HepG2 (cell line): ENCODE data around the gene TPX2. TPM values are rescaled to one million over a fixed set of nuclear protein-coding genes. Genes with fewer than 3 reads are reported as not detected.

Experiments used
- ISX ChIP-seq: sonication (generic); formaldehyde crosslinking; conservative IDR thresholded peaks from 2 replicates; pipeline ENCODE4 v1.5.0; 2020; ENCODE audit warnings: missing genetic modification reagents
- JUND ChIP-seq: sonication (generic); formaldehyde crosslinking; IDR thresholded peaks from 2 replicates; pipeline ENCODE4 v1.8.0; 2022; ENCODE audit warnings: mild to moderate bottlenecking, missing genetic modification reagents
- MIER2 ChIP-seq: IDR thresholded peaks from 2 replicates; pipeline ENCODE4 v1.6.1; 2016; ENCODE audit warnings: missing biosample characterization, missing genetic modification reagents
- PAX8 ChIP-seq: sonication (generic); formaldehyde crosslinking; IDR thresholded peaks from 2 replicates; pipeline ENCODE4 v1.8.0; 2022; ENCODE audit warnings: mild to moderate bottlenecking, missing genetic modification reagents, borderline replicate concordance
- PCBP2 ChIP-seq: fragments of 200-400 bp; formaldehyde crosslinking; optimal IDR thresholded peaks from 2 replicates; pipeline ENCODE3; 2018; ENCODE audit warnings: low read length, low read depth; ENCODE audit not compliant: poor library complexity, severe bottlenecking
- PHF5A ChIP-seq: IDR thresholded peaks from one replicate; pipeline ENCODE4 v1.6.1; 2018; ENCODE audit warnings: low read depth, missing genetic modification reagents; ENCODE audit not compliant: unreplicated experiment
- POLR2G ChIP-seq: fragments of 200-400 bp; formaldehyde crosslinking; IDR thresholded peaks from 2 replicates; pipeline ENCODE4 v1.6.1; 2018; ENCODE audit warnings: mild to moderate bottlenecking, low read depth, low read length, moderate library complexity
- RARA ChIP-seq: IDR thresholded peaks from 2 replicates; pipeline ENCODE4 v1.6.1; 2016; ENCODE audit warnings: missing genetic modification reagents, missing compliant biosample characterization
- RBAK ChIP-seq: sonication (generic); formaldehyde crosslinking; IDR thresholded peaks from 2 replicates; pipeline ENCODE4 v1.5.1; 2020; ENCODE audit warnings: mild to moderate bottlenecking, missing genetic modification reagents
- RFXANK ChIP-seq: IDR thresholded peaks from 2 replicates; pipeline ENCODE4 v1.6.1; 2016
- SMAD1 ChIP-seq: sonication (generic); formaldehyde crosslinking; IDR thresholded peaks from 2 replicates; pipeline ENCODE4 v1.4.0; 2020; ENCODE audit warnings: missing genetic modification reagents, low read depth, mild to moderate bottlenecking, borderline replicate concordance
- SMYD3 ChIP-seq: sonication (generic); formaldehyde crosslinking; IDR thresholded peaks from 2 replicates; pipeline ENCODE4 v1.8.1; 2023; ENCODE audit warnings: mild to moderate bottlenecking, missing genetic modification reagents
- SPEN ChIP-seq: sonication (generic); formaldehyde crosslinking; IDR thresholded peaks from 2 replicates; pipeline ENCODE4 v1.5.1; 2020; ENCODE audit warnings: low read depth, mild to moderate bottlenecking, missing genetic modification reagents
- ZBTB7B ChIP-seq: sonication (generic); formaldehyde crosslinking; IDR thresholded peaks from 2 replicates; pipeline ENCODE4 v1.4.0; 2020; ENCODE audit warnings: missing genetic modification reagents
- ZFP41 ChIP-seq: sonication (generic); formaldehyde crosslinking; IDR thresholded peaks from 2 replicates; pipeline ENCODE4 v1.4.0; 2020; ENCODE audit warnings: mild to moderate bottlenecking, missing genetic modification reagents, borderline replicate concordance
- ZNF260 ChIP-seq: sonication (generic); formaldehyde crosslinking; IDR thresholded peaks from 2 replicates; pipeline ENCODE4 v1.4.0; 2020; ENCODE audit warnings: missing genetic modification reagents, low read depth, mild to moderate bottlenecking, borderline replicate concordance
- ZNF33B ChIP-seq: sonication (generic); formaldehyde crosslinking; IDR thresholded peaks from 2 replicates; pipeline ENCODE4 v1.5.1; 2020; ENCODE audit warnings: mild to moderate bottlenecking, missing genetic modification reagents
- ZNF546 ChIP-seq: sonication (generic); formaldehyde crosslinking; conservative IDR thresholded peaks from 2 replicates; pipeline ENCODE4 v1.8.1; 2023; ENCODE audit warnings: mild to moderate bottlenecking, missing genetic modification reagents
- ZNF616 ChIP-seq: sonication (generic); formaldehyde crosslinking; IDR thresholded peaks from 2 replicates; pipeline ENCODE4 v1.5.0; 2020; ENCODE audit warnings: low read depth, mild to moderate bottlenecking, missing genetic modification reagents
- polyA plus RNA-seq, 8 experiments: library from polyadenylated mRNA; depleted of rRNA in 3 of 8; stranded (reverse) in 7 of 8; unstranded in 1 of 8; fragments of >200 nt; fragmentation: Illumina TruSeq in 4 of 8; extraction: Trizol in 4 of 8; gene quantifications; 2 replicates each; pipeline versions ENCODE4 v1.2.1 to v1.2.3, GENCODE V29; 2011 to 2016; ENCODE audit warnings: low read depth in 4 of 8, missing spikeins in 1 of 8, mixed read lengths in 1 of 8; ENCODE audit not compliant: insufficient read depth in 1 of 8
- total RNA-seq, 5 experiments: library from RNA; depleted of rRNA; stranded (reverse); fragments of >200 nt; fragmentation: Illumina TruSeq; extraction: Trizol; gene quantifications; 2 replicates each; pipeline ENCODE4 v1.2.3, GENCODE V29; 2016; ENCODE audit warnings: low read depth in 1 of 5
- TF ChIP-seq, protein P1 (sequence below): sonication (generic); formaldehyde crosslinking; IDR thresholded peaks from 2 replicates; pipeline ENCODE4; 2020; ENCODE audit warnings: missing genetic modification reagents, mild to moderate bottlenecking, borderline replicate concordance
- TF ChIP-seq, protein P2 (sequence below): sonication (generic); formaldehyde crosslinking; IDR thresholded peaks from 2 replicates; pipeline ENCODE4 v1.4.0; 2020; ENCODE audit warnings: missing genetic modification reagents
- TF ChIP-seq, protein P3 (sequence below): IDR thresholded peaks from 2 replicates; pipeline ENCODE4 v1.6.1; 2018; ENCODE audit warnings: missing genetic modification reagents, mild to moderate bottlenecking, missing compliant biosample characterization

Gene TPX2
- total and polyA plus RNA-seq, 2 of the 13 experiments (the other 11 are each of a cell fraction or from before 2014, with no cell fraction given), result 34.3 to 124 TPM

DNA sequence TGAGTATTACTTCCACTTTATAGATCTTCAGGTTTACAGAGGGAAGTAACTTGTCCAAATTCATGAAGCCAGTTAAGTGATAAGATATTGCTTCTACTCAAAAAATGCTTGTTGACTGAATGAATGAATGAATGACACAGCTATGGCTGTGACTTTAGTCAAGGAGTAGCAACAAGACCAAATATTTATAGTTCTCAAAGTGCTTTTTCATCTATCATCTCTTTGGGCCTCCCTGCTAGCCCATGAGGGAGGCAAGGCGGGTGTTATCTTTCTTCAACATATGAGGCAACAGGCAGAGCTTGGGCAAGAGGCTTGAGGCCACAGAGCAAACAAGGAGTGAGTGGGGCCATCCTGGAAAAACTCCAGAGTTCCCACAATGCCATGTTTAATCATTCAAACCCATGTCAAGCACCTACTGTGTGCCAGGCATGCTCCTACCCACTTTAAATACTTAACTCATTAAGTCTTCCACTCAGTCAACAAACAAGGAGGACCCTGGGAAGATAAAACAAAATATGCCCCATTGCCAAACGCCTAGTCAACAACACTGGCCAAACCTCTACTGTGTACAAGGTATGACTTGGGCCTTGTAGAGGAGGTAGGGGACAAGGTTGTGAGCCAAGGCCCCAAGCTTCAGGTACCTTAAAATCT is 32.4 kb upstream of the TPX2 start (continued):
- TF ChIP-seq MIER2 (peak; percentile 49), RARA (peak; percentile 94), ZFP41 (CRISPR knock-in tag) (no peak), JUND (CRISPR knock-in tag) (peak; percentile 88), RFXANK (CRISPR knock-in tag) (peak; percentile 63; the same call in 1 of the 2 replicates), ZNF260 (no peak), SMYD3 (CRISPR knock-in tag) (no peak), ZBTB7B (CRISPR knock-in tag) (peak; percentile 96), PAX8 (CRISPR knock-in tag) (no peak), PCBP2 (no peak), ZNF616 (CRISPR knock-in tag) (0 out of 2 replicates have a peak, but pooled peaks have one; percentile 56), SMAD1 (no peak), SPEN (CRISPR knock-in tag) (peak; percentile 76; the same call in 1 of the 2 replicates), ZNF546 (no peak), RBAK (CRISPR knock-in tag) (no peak), ISX (no peak), ZNF33B (peak; percentile 97), PHF5A (CRISPR knock-in tag) (peak; percentile 68), POLR2G (no peak; the same call in 1 of the 2 replicates)
- TF ChIP-seq, protein P1, sequence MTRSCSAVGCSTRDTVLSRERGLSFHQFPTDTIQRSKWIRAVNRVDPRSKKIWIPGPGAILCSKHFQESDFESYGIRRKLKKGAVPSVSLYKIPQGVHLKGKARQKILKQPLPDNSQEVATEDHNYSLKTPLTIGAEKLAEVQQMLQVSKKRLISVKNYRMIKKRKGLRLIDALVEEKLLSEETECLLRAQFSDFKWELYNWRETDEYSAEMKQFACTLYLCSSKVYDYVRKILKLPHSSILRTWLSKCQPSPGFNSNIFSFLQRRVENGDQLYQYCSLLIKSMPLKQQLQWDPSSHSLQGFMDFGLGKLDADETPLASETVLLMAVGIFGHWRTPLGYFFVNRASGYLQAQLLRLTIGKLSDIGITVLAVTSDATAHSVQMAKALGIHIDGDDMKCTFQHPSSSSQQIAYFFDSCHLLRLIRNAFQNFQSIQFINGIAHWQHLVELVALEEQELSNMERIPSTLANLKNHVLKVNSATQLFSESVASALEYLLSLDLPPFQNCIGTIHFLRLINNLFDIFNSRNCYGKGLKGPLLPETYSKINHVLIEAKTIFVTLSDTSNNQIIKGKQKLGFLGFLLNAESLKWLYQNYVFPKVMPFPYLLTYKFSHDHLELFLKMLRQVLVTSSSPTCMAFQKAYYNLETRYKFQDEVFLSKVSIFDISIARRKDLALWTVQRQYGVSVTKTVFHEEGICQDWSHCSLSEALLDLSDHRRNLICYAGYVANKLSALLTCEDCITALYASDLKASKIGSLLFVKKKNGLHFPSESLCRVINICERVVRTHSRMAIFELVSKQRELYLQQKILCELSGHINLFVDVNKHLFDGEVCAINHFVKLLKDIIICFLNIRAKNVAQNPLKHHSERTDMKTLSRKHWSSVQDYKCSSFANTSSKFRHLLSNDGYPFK (CRISPR knock-in tag), result no peak
- TF ChIP-seq, protein P2, sequence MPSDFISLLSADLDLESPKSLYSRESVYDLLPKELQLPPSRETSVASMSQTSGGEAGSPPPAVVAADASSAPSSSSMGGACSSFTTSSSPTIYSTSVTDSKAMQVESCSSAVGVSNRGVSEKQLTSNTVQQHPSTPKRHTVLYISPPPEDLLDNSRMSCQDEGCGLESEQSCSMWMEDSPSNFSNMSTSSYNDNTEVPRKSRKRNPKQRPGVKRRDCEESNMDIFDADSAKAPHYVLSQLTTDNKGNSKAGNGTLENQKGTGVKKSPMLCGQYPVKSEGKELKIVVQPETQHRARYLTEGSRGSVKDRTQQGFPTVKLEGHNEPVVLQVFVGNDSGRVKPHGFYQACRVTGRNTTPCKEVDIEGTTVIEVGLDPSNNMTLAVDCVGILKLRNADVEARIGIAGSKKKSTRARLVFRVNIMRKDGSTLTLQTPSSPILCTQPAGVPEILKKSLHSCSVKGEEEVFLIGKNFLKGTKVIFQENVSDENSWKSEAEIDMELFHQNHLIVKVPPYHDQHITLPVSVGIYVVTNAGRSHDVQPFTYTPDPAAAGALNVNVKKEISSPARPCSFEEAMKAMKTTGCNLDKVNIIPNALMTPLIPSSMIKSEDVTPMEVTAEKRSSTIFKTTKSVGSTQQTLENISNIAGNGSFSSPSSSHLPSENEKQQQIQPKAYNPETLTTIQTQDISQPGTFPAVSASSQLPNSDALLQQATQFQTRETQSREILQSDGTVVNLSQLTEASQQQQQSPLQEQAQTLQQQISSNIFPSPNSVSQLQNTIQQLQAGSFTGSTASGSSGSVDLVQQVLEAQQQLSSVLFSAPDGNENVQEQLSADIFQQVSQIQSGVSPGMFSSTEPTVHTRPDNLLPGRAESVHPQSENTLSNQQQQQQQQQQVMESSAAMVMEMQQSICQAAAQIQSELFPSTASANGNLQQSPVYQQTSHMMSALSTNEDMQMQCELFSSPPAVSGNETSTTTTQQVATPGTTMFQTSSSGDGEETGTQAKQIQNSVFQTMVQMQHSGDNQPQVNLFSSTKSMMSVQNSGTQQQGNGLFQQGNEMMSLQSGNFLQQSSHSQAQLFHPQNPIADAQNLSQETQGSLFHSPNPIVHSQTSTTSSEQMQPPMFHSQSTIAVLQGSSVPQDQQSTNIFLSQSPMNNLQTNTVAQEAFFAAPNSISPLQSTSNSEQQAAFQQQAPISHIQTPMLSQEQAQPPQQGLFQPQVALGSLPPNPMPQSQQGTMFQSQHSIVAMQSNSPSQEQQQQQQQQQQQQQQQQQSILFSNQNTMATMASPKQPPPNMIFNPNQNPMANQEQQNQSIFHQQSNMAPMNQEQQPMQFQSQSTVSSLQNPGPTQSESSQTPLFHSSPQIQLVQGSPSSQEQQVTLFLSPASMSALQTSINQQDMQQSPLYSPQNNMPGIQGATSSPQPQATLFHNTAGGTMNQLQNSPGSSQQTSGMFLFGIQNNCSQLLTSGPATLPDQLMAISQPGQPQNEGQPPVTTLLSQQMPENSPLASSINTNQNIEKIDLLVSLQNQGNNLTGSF, result peak; percentile 78; the same call in 1 of the 2 replicates
- TF ChIP-seq, protein P3, sequence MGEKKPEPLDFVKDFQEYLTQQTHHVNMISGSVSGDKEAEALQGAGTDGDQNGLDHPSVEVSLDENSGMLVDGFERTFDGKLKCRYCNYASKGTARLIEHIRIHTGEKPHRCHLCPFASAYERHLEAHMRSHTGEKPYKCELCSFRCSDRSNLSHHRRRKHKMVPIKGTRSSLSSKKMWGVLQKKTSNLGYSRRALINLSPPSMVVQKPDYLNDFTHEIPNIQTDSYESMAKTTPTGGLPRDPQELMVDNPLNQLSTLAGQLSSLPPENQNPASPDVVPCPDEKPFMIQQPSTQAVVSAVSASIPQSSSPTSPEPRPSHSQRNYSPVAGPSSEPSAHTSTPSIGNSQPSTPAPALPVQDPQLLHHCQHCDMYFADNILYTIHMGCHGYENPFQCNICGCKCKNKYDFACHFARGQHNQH (CRISPR knock-in tag), result peak; percentile 99
